ENCODE results near the gene SH3PXD2A.
"Not testable (repeated sequence)": the region's sequence is repeated elsewhere in the genome, so short reads cannot be mapped to it uniquely, and the experiment has no call there.

Gene SH3PXD2A

DNA sequence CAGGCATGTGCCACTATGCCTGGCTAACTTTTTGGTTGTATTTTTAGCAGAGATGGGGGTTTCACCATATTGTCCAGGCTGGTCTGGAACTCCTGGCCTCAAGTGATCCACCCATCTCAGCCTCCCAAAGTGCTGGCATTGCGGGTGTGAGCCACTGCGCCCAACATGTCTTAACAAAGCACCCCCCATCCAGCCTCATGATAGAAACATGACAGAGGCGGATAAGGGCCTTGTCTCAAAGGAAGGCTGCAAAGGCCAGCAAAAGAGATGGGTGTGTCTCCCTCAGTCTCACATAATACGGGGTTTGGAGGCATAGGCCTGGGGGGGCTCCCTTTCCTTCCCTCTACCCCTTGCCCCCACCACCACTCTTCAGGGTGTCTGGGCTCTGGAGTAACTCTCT, 93.2 kb downstream of the SH3PXD2A start:
- H3K27ac ChIP-seq, result no peak overlapping the region
- H3K4me3 ChIP-seq (ENCODE audit: low read depth, low read length), result no peak overlapping the region
- no peaks in the 10 kb centered on the region for H3K36me3 ChIP-seq (ENCODE audit: control insufficient read depth, insufficient read depth, low read length)
- no peaks in the 10 kb centered on the region for H3K9me3 ChIP-seq (ENCODE audit: control insufficient read depth, low read length)
- H3K27me3 ChIP-seq (ENCODE audit: control insufficient read depth, insufficient read depth, low read length), result no peaks in the 10 kb centered on the region
- TF ChIP-seq, protein P1, sequence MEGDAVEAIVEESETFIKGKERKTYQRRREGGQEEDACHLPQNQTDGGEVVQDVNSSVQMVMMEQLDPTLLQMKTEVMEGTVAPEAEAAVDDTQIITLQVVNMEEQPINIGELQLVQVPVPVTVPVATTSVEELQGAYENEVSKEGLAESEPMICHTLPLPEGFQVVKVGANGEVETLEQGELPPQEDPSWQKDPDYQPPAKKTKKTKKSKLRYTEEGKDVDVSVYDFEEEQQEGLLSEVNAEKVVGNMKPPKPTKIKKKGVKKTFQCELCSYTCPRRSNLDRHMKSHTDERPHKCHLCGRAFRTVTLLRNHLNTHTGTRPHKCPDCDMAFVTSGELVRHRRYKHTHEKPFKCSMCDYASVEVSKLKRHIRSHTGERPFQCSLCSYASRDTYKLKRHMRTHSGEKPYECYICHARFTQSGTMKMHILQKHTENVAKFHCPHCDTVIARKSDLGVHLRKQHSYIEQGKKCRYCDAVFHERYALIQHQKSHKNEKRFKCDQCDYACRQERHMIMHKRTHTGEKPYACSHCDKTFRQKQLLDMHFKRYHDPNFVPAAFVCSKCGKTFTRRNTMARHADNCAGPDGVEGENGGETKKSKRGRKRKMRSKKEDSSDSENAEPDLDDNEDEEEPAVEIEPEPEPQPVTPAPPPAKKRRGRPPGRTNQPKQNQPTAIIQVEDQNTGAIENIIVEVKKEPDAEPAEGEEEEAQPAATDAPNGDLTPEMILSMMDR (IDR thresholded peaks at IDR 0.05), result no peak
- H3K79me2 ChIP-seq, result no peaks in the 10 kb centered on the region
- H3K4me2 ChIP-seq (ENCODE audit: low read length), result no peak overlapping the region
- no peak overlapping the region for H2AFZ ChIP-seq
- no peak overlapping the region for H3K9ac ChIP-seq
- peaks cover 2% of the 10 kb centered on the region for H3K4me1 ChIP-seq

DNA sequence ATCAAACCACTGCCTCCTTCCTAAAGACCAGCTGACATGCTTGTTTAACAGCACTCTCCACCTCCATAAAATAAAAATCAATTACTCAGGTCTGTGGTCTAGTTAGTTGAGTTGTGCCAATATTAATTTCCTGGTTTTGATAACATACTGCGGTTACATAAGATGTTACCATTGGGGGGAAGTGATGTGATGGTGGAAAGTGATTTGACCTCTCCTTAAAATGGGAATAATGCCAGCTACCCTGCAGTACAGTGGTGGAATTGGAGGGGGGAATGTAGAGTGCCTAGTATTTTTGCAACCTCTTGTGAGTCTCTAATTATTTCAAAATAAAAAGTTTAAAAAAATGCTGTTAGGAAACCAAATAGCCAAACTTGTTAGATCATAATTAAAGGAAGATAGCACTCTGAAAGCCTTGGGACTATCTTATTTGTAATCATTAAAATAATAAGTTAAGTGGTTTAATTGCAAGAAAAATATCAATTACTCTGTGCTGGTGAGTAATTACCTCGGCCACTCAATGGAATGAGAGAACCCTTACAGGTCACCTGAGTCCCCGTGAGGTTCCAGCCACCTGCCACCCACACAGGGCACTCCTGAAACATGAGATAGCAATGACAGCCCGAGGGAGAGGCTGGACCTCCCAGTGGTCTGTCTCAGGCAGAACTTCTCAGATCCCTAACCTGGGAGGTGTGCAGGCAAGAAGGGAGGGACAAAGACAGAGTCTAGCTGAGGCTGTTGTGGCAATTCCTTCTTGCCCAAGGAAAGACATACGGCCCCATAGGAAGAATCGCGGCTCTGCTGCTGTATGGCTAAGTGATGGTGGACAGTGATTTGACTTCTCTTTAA, 94.1 kb downstream of the SH3PXD2A start:
- H3K9ac ChIP-seq, result no peak overlapping the region
- no peaks in the 10 kb centered on the region for H3K27me3 ChIP-seq (ENCODE audit: control insufficient read depth, insufficient read depth, low read length)
- no peaks in the 10 kb centered on the region for H3K9me3 ChIP-seq (ENCODE audit: control insufficient read depth, low read length)
- no peaks in the 10 kb centered on the region for H3K79me2 ChIP-seq
- H3K4me3 ChIP-seq (ENCODE audit: low read depth, low read length), result no peak overlapping the region
- H3K4me2 ChIP-seq (ENCODE audit: low read length), result no peak overlapping the region
- no peak overlapping the region for H3K27ac ChIP-seq
- no peak overlapping the region for H2AFZ ChIP-seq
- H3K4me1 ChIP-seq, result peaks cover 2% of the 10 kb centered on the region
- TF ChIP-seq, protein P1 (IDR thresholded peaks at IDR 0.05), result no peak
- no peaks in the 10 kb centered on the region for H3K36me3 ChIP-seq (ENCODE audit: control insufficient read depth, insufficient read depth, low read length)

DNA sequence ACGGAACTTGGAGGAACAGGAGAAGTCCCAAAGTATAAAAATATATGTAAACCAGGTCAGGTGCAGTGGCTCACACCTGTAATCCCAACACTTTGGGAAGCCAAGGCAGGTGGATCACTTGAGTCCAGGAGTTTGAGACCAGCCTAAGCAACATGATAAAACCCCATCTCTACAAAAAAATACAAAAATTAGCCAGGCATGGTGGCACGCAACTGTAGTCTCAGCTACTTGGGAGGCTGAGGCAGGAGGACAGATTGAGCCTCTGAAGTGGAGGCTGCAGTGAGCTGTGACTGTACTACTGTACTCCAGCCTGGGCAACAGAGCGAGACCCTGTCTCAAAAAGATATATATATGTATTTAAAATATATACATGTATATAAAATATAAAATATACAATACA, 95.1 kb downstream of the SH3PXD2A start:
- peak overlapping the region; percentile 36 for H3K27ac ChIP-seq
- not testable (repeated sequence) for H2AFZ ChIP-seq; H3K9ac ChIP-seq; H3K79me2 ChIP-seq; H3K36me3 ChIP-seq (ENCODE audit: control insufficient read depth, insufficient read depth, low read length); H3K4me1 ChIP-seq; H3K27me3 ChIP-seq (ENCODE audit: control insufficient read depth, insufficient read depth, low read length); H3K4me2 ChIP-seq (ENCODE audit: low read length); H3K9me3 ChIP-seq (ENCODE audit: control insufficient read depth, low read length); H3K4me3 ChIP-seq (ENCODE audit: low read depth, low read length)

DNA sequence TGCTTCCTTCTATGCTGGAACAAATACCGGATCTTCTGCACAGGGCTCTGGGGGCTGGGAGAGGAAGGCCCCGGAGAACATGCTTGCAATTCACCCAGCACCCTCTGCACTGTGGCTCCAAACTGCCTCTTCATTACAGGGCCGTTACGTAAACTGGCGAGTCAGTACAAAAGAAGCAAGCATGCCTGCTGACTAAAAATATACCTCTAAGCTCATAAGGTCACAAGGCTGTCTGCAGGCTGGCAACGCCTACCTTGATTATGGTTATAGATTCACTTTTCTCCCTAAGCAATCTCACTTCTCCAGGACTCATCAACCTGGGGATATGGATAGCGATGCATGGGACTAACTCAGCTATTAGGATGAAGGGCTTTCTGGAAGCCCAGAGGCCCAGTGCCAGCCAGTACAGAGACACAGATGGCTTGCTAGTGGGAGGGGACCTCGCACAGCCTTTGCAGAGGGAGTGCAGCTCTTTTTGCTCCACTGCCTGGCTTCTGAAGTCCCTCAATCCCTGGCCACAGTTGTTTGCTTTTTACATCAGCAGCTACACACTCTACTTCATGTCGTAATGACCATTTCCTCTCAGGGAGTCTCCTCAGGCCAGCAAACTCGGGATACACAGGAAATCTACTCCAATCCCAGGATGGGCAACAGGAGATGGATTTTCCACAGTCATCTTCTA, 96.1 kb downstream of the SH3PXD2A start:
- no peaks in the 10 kb centered on the region for H3K27me3 ChIP-seq (ENCODE audit: control insufficient read depth, insufficient read depth, low read length)

DNA sequence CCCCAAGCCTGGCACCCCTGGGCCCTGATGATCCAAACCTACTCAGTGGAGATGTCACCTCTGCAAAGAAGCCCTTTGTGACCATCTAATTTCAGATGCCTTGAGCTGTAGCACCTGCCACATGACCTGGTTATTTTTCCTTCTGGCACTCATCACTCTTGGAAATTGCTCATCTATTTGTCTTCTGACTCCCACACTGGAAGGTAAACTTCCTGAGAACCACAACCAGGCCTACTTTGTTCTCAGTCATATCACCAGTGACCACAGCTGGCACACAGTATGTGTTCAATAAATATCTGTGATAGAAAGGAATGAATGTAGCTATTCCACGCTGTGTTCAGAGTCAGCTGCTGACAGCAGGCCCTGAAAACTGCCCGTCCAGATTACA, 97.1 kb downstream of the SH3PXD2A start:
- H3K4me2 ChIP-seq (ENCODE audit: low read length), result no peak overlapping the region
- no peak overlapping the region for H3K9ac ChIP-seq
- TF ChIP-seq, protein P1 (IDR thresholded peaks at IDR 0.05), result no peak
- no peaks in the 10 kb centered on the region for H3K27me3 ChIP-seq (ENCODE audit: control insufficient read depth, insufficient read depth, low read length)
- no peaks in the 10 kb centered on the region for H3K79me2 ChIP-seq
- no peaks in the 10 kb centered on the region for H3K9me3 ChIP-seq (ENCODE audit: control insufficient read depth, low read length)
- H3K27ac ChIP-seq, result no peak overlapping the region
- H3K4me3 ChIP-seq (ENCODE audit: low read depth, low read length), result no peak overlapping the region
- peaks cover 2% of the 10 kb centered on the region for H3K4me1 ChIP-seq
- no peak overlapping the region for H2AFZ ChIP-seq
- H3K36me3 ChIP-seq (ENCODE audit: control insufficient read depth, insufficient read depth, low read length), result no peaks in the 10 kb centered on the region

More for the DNA sequence above, 96.1 kb downstream of the SH3PXD2A start:
- Histone ChIP-seq H3K9me3 (ENCODE audit: control insufficient read depth, low read length) (no peaks in the 10 kb centered on the region), H2AFZ (no peak overlapping the region), H3K36me3 (ENCODE audit: control insufficient read depth, insufficient read depth, low read length) (no peaks in the 10 kb centered on the region), H3K79me2 (no peaks in the 10 kb centered on the region), H3K4me3 (ENCODE audit: low read depth, low read length) (no peak overlapping the region), H3K4me2 (ENCODE audit: low read length) (no peak overlapping the region), H3K27ac (peak overlapping the region; percentile 36), H3K4me1 (peaks cover 2% of the 10 kb centered on the region), H3K9ac (no peak overlapping the region)
- TF ChIP-seq, protein P1 (IDR thresholded peaks at IDR 0.05), result no peak

All from parathyroid adenoma (tissue), 2 donors.